Mucosa of descending colon (tissue), 3 donors: ENCODE results near the gene HSD17B13. TPM values are rescaled to one million over a fixed set of nuclear protein-coding genes. Genes with fewer than 3 reads are reported as not detected.

ENCODE experiments used
- ATAC-seq: fragments of 200-7000 bp; cut with Tn5 transposase; one replicate; pipeline ENCODE4 v1.9.1; 2020; ENCODE audit warnings: mild to moderate bottlenecking, moderate library complexity
- DNase-seq, 3 donors: peaks; one replicate each; pipeline ENCODE4 v3.0.0-alpha.2; 2020
- H3K36me3 ChIP-seq: fragments of 200-600 bp; one replicate; pipeline ENCODE4 v1.8.0; 2021; ENCODE audit warnings: low read depth, mild to moderate bottlenecking
- H3K4me1 ChIP-seq: fragments of 200-600 bp; one replicate; pipeline ENCODE4 v1.8.0; 2021; ENCODE audit warnings: low read depth, mild to moderate bottlenecking
- H3K4me3 ChIP-seq: fragments of 200-600 bp; one replicate; pipeline ENCODE4 v1.8.0; 2021; ENCODE audit warnings: mild to moderate bottlenecking
- H3K9me3 ChIP-seq: fragments of 200-600 bp; one replicate; pipeline ENCODE4 v1.8.0; 2021; ENCODE audit warnings: mild to moderate bottlenecking
- CTCF ChIP-seq: fragments of 200-600 bp; IDR thresholded peaks from one replicate; pipeline ENCODE4 v1.8.0; 2022; ENCODE audit warnings: antibody characterized with exemption, mild to moderate bottlenecking
- intact Hi-C, 2 donors: fragments of 100-400 bp; cut with DNase I in 1 of 2; cut with micrococcal nuclease in 1 of 2; formaldehyde crosslinking; loops; one replicate each; pipeline versions ENCODE4 v1.11.0 to v1.11.1; 2022; cut with DNase I, micrococcal nuclease
- long read RNA-seq, 2 donors: library from polyadenylated mRNA; unstranded; transcript quantifications; one replicate each; pipeline ENCODE4 v2.0.0, GENCODE V29; 2019 to 2021
- total RNA-seq, 3 donors: library from RNA; stranded (reverse); fragmentation: NEBNext Ultra II Directional in 2 of 3; extraction: Animal tissue kit (Norgen Biotek cat#: 25700) in 2 of 3; gene quantifications; one replicate each; pipeline versions ENCODE4 v1.2.1 to v1.2.4, GENCODE V29; 2021 to 2023
- donor health status: DM: no; HTN: no; CAD: no; lungs with moderate emphysema.
- donor health status: DM: no; HTN: no; CAD: no.
- donor health status: DM: no; HTN: yes; CAD: no.

The HSD17B13 gene
- 1 to 10 TPM in 1 of 3 donors, under 1 TPM in 2; 0.36 to 1.8 (median 0.76) TPM for total RNA-seq
- long read RNA-seq, donor 1, result 0 reads
- long read RNA-seq, donor 2, result 0 reads

GRCh38 chr4:87322754-87323153 lies at the start of gene HSD17B13:
TSS of gene HSD17B13 (minus strand) at chr4:87322882. CDS start at chr4:87322841, 41 bp downstream.
- Histone ChIP-seq H3K4me3 (no peak within 1 kb of the TSS), H3K9me3 (no peaks in the 10 kb centered on the region), H3K4me1 (no peaks in the 10 kb centered on the region), H3K36me3 (no peaks in the 10 kb centered on the region)
- intact Hi-C loops, result no loop called here
- ATAC-seq, result no peak
- no peak for TF ChIP-seq CTCF
- DNase-seq, result no peak

GRCh38 chr4:87370068-87370467 lies 47.4 kb upstream of the HSD17B13 start:
- intact Hi-C loops, result no loop called here
- TF ChIP-seq CTCF, result no peak
- ATAC-seq (no peak), DNase-seq (no peak)
- Histone ChIP-seq H3K4me1 (no peaks in the 10 kb centered on the region), H3K4me3 (no peak overlapping the region), H3K9me3 (no peaks in the 10 kb centered on the region), H3K36me3 (peaks cover 7% of the 10 kb centered on the region)

GRCh38 chr4:87366521-87367162 lies 44.0 kb upstream of the HSD17B13 start:
- ATAC-seq (no peak), DNase-seq (no peak)
- H3K36me3 ChIP-seq, result peaks cover 7% of the 10 kb centered on the region
- intact Hi-C loops, result no loop called here
- TF ChIP-seq CTCF, result no peak
- no peak overlapping the region for H3K4me3 ChIP-seq
- no peaks in the 10 kb centered on the region for H3K9me3 ChIP-seq
- H3K4me1 ChIP-seq, result no peaks in the 10 kb centered on the region

- no peak for DNase-seq
- H3K4me3 ChIP-seq, result no peak overlapping the region
- peaks cover 7% of the 10 kb centered on the region for H3K36me3 ChIP-seq
- no peak for ATAC-seq
- no peak for TF ChIP-seq CTCF
- H3K9me3 ChIP-seq, result no peaks in the 10 kb centered on the region
- intact Hi-C loops, result no loop called here
- H3K4me1 ChIP-seq, result no peaks in the 10 kb centered on the region
Observed at GRCh38 chr4:87365348-87365747, 42.7 kb upstream of the HSD17B13 start.

- H3K4me3 ChIP-seq, result no peak overlapping the region
- intact Hi-C loops, result no loop called here
- no peaks in the 10 kb centered on the region for H3K9me3 ChIP-seq
- no peak for ATAC-seq
- DNase-seq, result no peak
- no peak for TF ChIP-seq CTCF
- H3K4me1 ChIP-seq, result no peaks in the 10 kb centered on the region
- H3K36me3 ChIP-seq, result peaks cover 7% of the 10 kb centered on the region
Observed at GRCh38 chr4:87363552-87363951, 40.9 kb upstream of the HSD17B13 start.
